Gastrocnemius medialis (tissue), 4 donors: Measurements from ENCODE around the gene ABR. TPM values are rescaled to one million over a fixed set of nuclear protein-coding genes. Genes with fewer than 3 reads are reported as not detected.

Source experiments
- ATAC-seq, 2 donors: fragments of 150-250 bp; one replicate each; pipeline ENCODE4 v1.9.1; 2016
- DNase-seq, 2 donors: peaks; one replicate each; pipeline ENCODE4 v3.0.0-alpha.2; 2019
- H3K27ac ChIP-seq, 4 donors: fragments of 200-600 bp; sonication (generic); 1 replicate in 1 of 4; 2 replicates in 3 of 4; pipeline ENCODE4 v1.5.1; 2016 to 2018; ENCODE audit warnings: mild to moderate bottlenecking in 2 of 4, moderate library complexity in 1 of 4
- H3K27me3 ChIP-seq, 3 donors: fragments of 200-600 bp; sonication (generic) in 2 of 3; 1 replicate in 1 of 3; 2 replicates in 2 of 3; pipeline versions ENCODE4 v1.5.1 to v1.6.0; 2016 to 2019; ENCODE audit warnings: mild to moderate bottlenecking in 1 of 3, moderate library complexity in 1 of 3
- H3K36me3 ChIP-seq, 2 donors: fragments of 200-600 bp; sonication (generic) in 1 of 2; one replicate each; pipeline ENCODE4 v1.5.1; 2017 to 2018
- H3K4me1 ChIP-seq, 2 donors: fragments of 200-600 bp; sonication (generic) in 1 of 2; one replicate each; pipeline ENCODE4 v1.5.1; 2016 to 2017; ENCODE audit warnings: mild to moderate bottlenecking in 2 of 2
- H3K4me3 ChIP-seq, 4 donors: fragments of 200-600 bp; sonication (generic) in 3 of 4; 1 replicate in 1 of 4; 2 replicates in 3 of 4; pipeline ENCODE4 v1.5.1; 2016 to 2019; ENCODE audit warnings: mild to moderate bottlenecking in 2 of 4
- H3K9me3 ChIP-seq, 3 donors: fragments of 200-600 bp; sonication (generic) in 2 of 3; 1 replicate in 1 of 3; 2 replicates in 2 of 3; pipeline ENCODE4 v1.5.1; 2016 to 2019
- POLR2A ChIP-seq, 2 donors: fragments of 450-650 bp; IDR thresholded peaks; one replicate each; pipeline ENCODE4 v1.6.1; 2017; ENCODE audit warnings: antibody characterized with exemption in 2 of 2, mild to moderate bottlenecking in 2 of 2, moderate library complexity in 2 of 2
- in situ Hi-C, 4 donors: fragments of 200-750 bp; cut with MboI; loops; one replicate each; pipeline versions ENCODE4 v1.15.0 to v1.8.0; 2017; ENCODE audit warnings: low sequenced_read_pairs in 4 of 4
- intact Hi-C: fragments of 100-400 bp; cut with DNase I; formaldehyde crosslinking; loops from one replicate; pipeline ENCODE4 v1.15.1; 2023; ENCODE audit warnings: low total_unique reads
- total RNA-seq, 4 donors: library from RNA; depleted of rRNA; stranded (reverse); fragments of >200 nt; gene quantifications; one replicate each; pipeline versions ENCODE4 v1.1.0 to v1.2.3, GENCODE V29; 2016
- TF ChIP-seq, protein P1 (sequence below), 5 experiments: fragments of 450-650 bp in 3 of 5; fragments of 200-600 bp in 2 of 5; sonication (generic) in 2 of 5; IDR thresholded peaks in 4 of 5; conservative IDR thresholded peaks in 1 of 5; 1 replicate in 4 of 5; 2 replicates in 1 of 5; pipeline ENCODE4 v1.5.1; 2016 to 2019; ENCODE audit warnings: antibody characterized with exemption in 5 of 5, mild to moderate bottlenecking in 3 of 5, moderate library complexity in 3 of 5

ABR gene
- total RNA-seq, 4 donors from 2014 or later = 9.7 to 15.4 (median 12.8) TPM

GRCh38 chr17:1159431-1160180, 20.2 kb downstream of the ABR start:
- in situ Hi-C loops = no loop called here
- intact Hi-C loops = no loop called here
- no peaks in the 10 kb centered on the region for H3K36me3 ChIP-seq
- no peaks in the 10 kb centered on the region for H3K4me1 ChIP-seq
- H3K27me3 ChIP-seq = peaks cover 0 to 2% (median 0%) of the 10 kb centered on the region in 3 donors
- no peak for DNase-seq
- no peak overlapping the region for H3K4me3 ChIP-seq
- no peaks in the 10 kb centered on the region for H3K9me3 ChIP-seq
- TF ChIP-seq POLR2A (IDR thresholded peaks at IDR 0.05) = no peak
- TF ChIP-seq, protein P1, sequence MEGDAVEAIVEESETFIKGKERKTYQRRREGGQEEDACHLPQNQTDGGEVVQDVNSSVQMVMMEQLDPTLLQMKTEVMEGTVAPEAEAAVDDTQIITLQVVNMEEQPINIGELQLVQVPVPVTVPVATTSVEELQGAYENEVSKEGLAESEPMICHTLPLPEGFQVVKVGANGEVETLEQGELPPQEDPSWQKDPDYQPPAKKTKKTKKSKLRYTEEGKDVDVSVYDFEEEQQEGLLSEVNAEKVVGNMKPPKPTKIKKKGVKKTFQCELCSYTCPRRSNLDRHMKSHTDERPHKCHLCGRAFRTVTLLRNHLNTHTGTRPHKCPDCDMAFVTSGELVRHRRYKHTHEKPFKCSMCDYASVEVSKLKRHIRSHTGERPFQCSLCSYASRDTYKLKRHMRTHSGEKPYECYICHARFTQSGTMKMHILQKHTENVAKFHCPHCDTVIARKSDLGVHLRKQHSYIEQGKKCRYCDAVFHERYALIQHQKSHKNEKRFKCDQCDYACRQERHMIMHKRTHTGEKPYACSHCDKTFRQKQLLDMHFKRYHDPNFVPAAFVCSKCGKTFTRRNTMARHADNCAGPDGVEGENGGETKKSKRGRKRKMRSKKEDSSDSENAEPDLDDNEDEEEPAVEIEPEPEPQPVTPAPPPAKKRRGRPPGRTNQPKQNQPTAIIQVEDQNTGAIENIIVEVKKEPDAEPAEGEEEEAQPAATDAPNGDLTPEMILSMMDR (IDR thresholded peaks at IDR 0.05 in 4 of 5, conservative IDR thresholded peaks at IDR 0.05 in 1 of 5) = no peak
- ATAC-seq = no peak
- no peak overlapping the region for H3K27ac ChIP-seq

DNA sequence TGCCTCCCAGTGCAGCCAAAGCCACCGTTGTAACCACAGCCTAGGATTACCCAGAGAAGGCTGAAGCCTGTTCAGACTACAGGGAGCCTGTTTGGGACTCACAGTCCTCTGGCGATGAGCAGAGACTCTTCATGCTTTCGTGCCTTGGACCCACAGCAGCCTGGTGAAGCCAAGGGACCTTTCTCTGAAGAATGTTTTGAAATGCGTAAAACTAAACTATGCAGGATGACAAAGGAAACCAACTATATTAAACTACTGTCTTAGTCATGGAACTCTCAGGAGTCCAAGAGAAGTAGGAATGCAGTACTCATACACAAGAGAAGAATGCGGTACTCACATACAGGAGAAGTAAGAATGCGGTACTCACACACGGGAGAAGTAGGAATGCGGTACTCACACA, 20.9 kb downstream of the ABR start:
- H3K4me3 ChIP-seq = no peak overlapping the region
- in situ Hi-C loops (no loop called here), intact Hi-C loops (no loop called here)
- no peaks in the 10 kb centered on the region for H3K4me1 ChIP-seq
- no peak for DNase-seq
- no peaks in the 10 kb centered on the region for H3K9me3 ChIP-seq
- TF ChIP-seq, protein P1 (IDR thresholded peaks at IDR 0.05 in 4 of 5, conservative IDR thresholded peaks at IDR 0.05 in 1 of 5) = no peak
- no peak for TF ChIP-seq POLR2A (IDR thresholded peaks at IDR 0.05)
- no peak for ATAC-seq
- no peak overlapping the region for H3K27ac ChIP-seq
- H3K36me3 ChIP-seq = no peaks in the 10 kb centered on the region
- H3K27me3 ChIP-seq = peaks cover 0 to 2% (median 0%) of the 10 kb centered on the region in 3 donors

DNA sequence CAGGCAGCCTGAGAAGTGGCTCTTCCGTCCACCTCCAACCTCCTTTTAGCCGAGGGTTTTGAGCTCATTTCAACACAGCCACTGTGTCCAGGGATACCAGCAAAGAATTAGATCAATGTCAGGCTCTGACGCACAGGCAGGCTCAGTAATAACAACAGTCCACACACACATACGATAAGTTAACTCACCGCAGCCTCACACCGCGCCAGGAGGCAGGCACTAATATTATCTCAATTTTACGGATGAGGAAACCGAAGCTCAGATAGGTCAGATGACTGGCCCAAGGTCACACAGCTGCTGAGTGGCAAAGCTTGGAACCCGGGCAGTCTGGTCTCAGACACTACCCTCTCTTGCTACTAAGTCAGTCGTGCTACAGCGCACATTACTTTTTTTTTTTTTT, 22.9 kb downstream of the ABR start:
- peaks cover 0 to 2% (median 0%) of the 10 kb centered on the region in 3 donors for H3K27me3 ChIP-seq
- no peak for ATAC-seq
- no peaks in the 10 kb centered on the region for H3K36me3 ChIP-seq
- no peak overlapping the region for H3K27ac ChIP-seq
- H3K4me1 ChIP-seq = no peaks in the 10 kb centered on the region
- intact Hi-C loops (no loop called here), in situ Hi-C loops (no loop called here)
- DNase-seq = no peak
- H3K4me3 ChIP-seq = no peak overlapping the region
- no peaks in the 10 kb centered on the region for H3K9me3 ChIP-seq
- TF ChIP-seq, protein P1 (IDR thresholded peaks at IDR 0.05 in 4 of 5, conservative IDR thresholded peaks at IDR 0.05 in 1 of 5) = no peak
- TF ChIP-seq POLR2A (IDR thresholded peaks at IDR 0.05) = no peak

DNA sequence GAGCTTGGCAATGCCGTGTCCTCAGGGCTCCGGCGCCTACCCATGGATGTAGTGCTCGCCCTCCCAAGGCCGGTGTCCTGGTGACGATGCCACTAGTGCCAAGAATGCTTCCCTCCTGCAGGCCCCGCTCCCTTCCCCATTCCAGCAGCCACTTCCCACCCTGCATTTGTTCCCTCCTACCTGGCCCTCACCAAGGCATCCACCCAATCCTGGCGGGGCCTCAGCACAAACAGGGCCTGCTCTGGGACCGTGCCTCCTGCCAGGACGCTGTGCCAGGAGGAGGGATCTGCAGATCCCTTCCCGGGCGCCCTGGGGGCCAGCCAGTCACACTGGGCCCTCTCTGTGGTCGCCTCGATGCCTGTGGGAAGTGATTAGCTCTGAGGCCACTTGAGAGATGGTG, 25.1 kb downstream of the ABR start:
- Histone ChIP-seq H3K9me3 (no peaks in the 10 kb centered on the region), H3K4me1 (no peaks in the 10 kb centered on the region), H3K27me3 (peaks cover 0 to 2% (median 0%) of the 10 kb centered on the region in 3 donors), H3K36me3 (no peaks in the 10 kb centered on the region), H3K27ac (no peak overlapping the region), H3K4me3 (no peak overlapping the region)
- no peak for DNase-seq
- TF ChIP-seq POLR2A (IDR thresholded peaks at IDR 0.05) = no peak
- TF ChIP-seq, protein P1 (IDR thresholded peaks at IDR 0.05 in 4 of 5, conservative IDR thresholded peaks at IDR 0.05 in 1 of 5) = no peak
- in situ Hi-C loops (no loop called here), intact Hi-C loops (no loop called here)
- ATAC-seq = no peak
